HEK293 (cell line): Measurements from ENCODE around the gene RGS12.

ENCODE experiments used
- BCL6B ChIP-seq: fragments of 450-650 bp; formaldehyde crosslinking; IDR thresholded peaks from 2 replicates; pipeline ENCODE4 v1.5.1; 2017; ENCODE audit warnings: missing biosample characterization, missing genetic modification characterization
- GFI1B ChIP-seq: fragments of 450-650 bp; formaldehyde crosslinking; IDR thresholded peaks from 2 replicates; pipeline ENCODE4 v1.5.1; 2016; ENCODE audit warnings: missing biosample characterization, missing genetic modification characterization
- GLIS1 ChIP-seq: fragments of 450-650 bp; formaldehyde crosslinking; IDR thresholded peaks from 2 replicates; pipeline ENCODE4 v1.5.1; 2016; ENCODE audit warnings: missing biosample characterization, missing genetic modification characterization
- KLF8 ChIP-seq: fragments of 450-650 bp; formaldehyde crosslinking; IDR thresholded peaks from 2 replicates; pipeline ENCODE4 v1.5.1; 2016; ENCODE audit warnings: missing biosample characterization, missing genetic modification characterization
- MZF1 ChIP-seq: fragments of 450-650 bp; formaldehyde crosslinking; IDR thresholded peaks from 2 replicates; pipeline ENCODE4 v1.5.1; 2017; ENCODE audit warnings: missing biosample characterization, missing genetic modification characterization, borderline replicate concordance
- OSR2 ChIP-seq: fragments of 450-650 bp; formaldehyde crosslinking; IDR thresholded peaks from 2 replicates; pipeline ENCODE4 v1.5.1; 2016; ENCODE audit warnings: missing biosample characterization, missing genetic modification characterization
- PRDM4 ChIP-seq: fragments of 450-650 bp; formaldehyde crosslinking; IDR thresholded peaks from 2 replicates; pipeline ENCODE4 v1.5.1; 2017; ENCODE audit warnings: missing biosample characterization, missing genetic modification characterization
- YY1 ChIP-seq: fragments of 450-650 bp; formaldehyde crosslinking; IDR thresholded peaks from 2 replicates; pipeline ENCODE4 v1.5.1; 2018; ENCODE audit warnings: missing biosample characterization, missing genetic modification characterization
- ZBTB48 ChIP-seq: fragments of 450-650 bp; formaldehyde crosslinking; IDR thresholded peaks from 2 replicates; pipeline ENCODE4 v1.5.1; 2016; ENCODE audit warnings: missing biosample characterization, missing genetic modification characterization
- ZNF133 ChIP-seq: fragments of 450-650 bp; formaldehyde crosslinking; IDR thresholded peaks from 2 replicates; pipeline ENCODE4 v1.5.1; 2016; ENCODE audit warnings: missing biosample characterization, missing genetic modification characterization
- ZNF157 ChIP-seq: fragments of 450-650 bp; formaldehyde crosslinking; IDR thresholded peaks from 2 replicates; pipeline ENCODE4 v1.5.1; 2016; ENCODE audit warnings: missing biosample characterization, missing genetic modification characterization
- ZNF174 ChIP-seq: fragments of 450-650 bp; formaldehyde crosslinking; IDR thresholded peaks from 2 replicates; pipeline ENCODE4 v1.5.0; 2017; ENCODE audit warnings: missing biosample characterization, mild to moderate bottlenecking, missing genetic modification characterization
- ZNF184 ChIP-seq: fragments of 450-650 bp; IDR thresholded peaks from 2 replicates; pipeline ENCODE4 v1.5.1; 2018; ENCODE audit warnings: missing biosample characterization, mild to moderate bottlenecking, missing genetic modification characterization
- ZNF202 ChIP-seq: fragments of 450-650 bp; formaldehyde crosslinking; IDR thresholded peaks from 2 replicates; pipeline ENCODE4 v1.5.1; 2016; ENCODE audit warnings: missing biosample characterization, missing genetic modification characterization, borderline replicate concordance
- ZNF221 ChIP-seq: fragments of 450-650 bp; formaldehyde crosslinking; IDR thresholded peaks from 2 replicates; pipeline ENCODE4 v1.5.1; 2017; ENCODE audit warnings: missing biosample characterization, missing genetic modification characterization, borderline replicate concordance
- ZNF239 ChIP-seq: fragments of 450-650 bp; formaldehyde crosslinking; IDR thresholded peaks from 2 replicates; pipeline ENCODE4 v1.5.1; 2016; ENCODE audit warnings: missing biosample characterization, missing genetic modification characterization
- ZNF280C ChIP-seq: fragments of 450-650 bp; formaldehyde crosslinking; IDR thresholded peaks from 2 replicates; pipeline ENCODE4 v1.5.1; 2016; ENCODE audit warnings: missing biosample characterization, missing genetic modification characterization
- ZNF311 ChIP-seq: fragments of 450-650 bp; formaldehyde crosslinking; IDR thresholded peaks from 2 replicates; pipeline ENCODE4 v1.5.1; 2017; ENCODE audit warnings: missing biosample characterization, missing genetic modification characterization, borderline replicate concordance
- ZNF354C ChIP-seq: fragments of 450-650 bp; formaldehyde crosslinking; IDR thresholded peaks from 2 replicates; pipeline ENCODE4 v1.5.1; 2016; ENCODE audit warnings: missing biosample characterization, missing genetic modification characterization, low read depth, borderline replicate concordance
- ZNF394 ChIP-seq: fragments of 450-650 bp; formaldehyde crosslinking; IDR thresholded peaks from 2 replicates; pipeline ENCODE4 v1.5.1; 2016; ENCODE audit warnings: missing biosample characterization, missing genetic modification characterization, mild to moderate bottlenecking, moderate library complexity, borderline replicate concordance
- ZNF404 ChIP-seq: fragments of 450-650 bp; formaldehyde crosslinking; IDR thresholded peaks from 2 replicates; pipeline ENCODE4 v1.5.1; 2017; ENCODE audit warnings: missing biosample characterization, missing genetic modification characterization
- ZNF423 ChIP-seq: fragments of 450-650 bp; formaldehyde crosslinking; IDR thresholded peaks from 2 replicates; pipeline ENCODE4 v1.5.1; 2016; ENCODE audit warnings: missing biosample characterization, missing genetic modification characterization
- ZNF449 ChIP-seq: fragments of 450-650 bp; formaldehyde crosslinking; IDR thresholded peaks from 2 replicates; pipeline ENCODE4 v1.5.1; 2017; ENCODE audit warnings: missing biosample characterization, mild to moderate bottlenecking, missing genetic modification characterization, moderate library complexity
- ZNF513 ChIP-seq: fragments of 450-650 bp; IDR thresholded peaks from 2 replicates; pipeline ENCODE4 v1.5.1; 2018; ENCODE audit warnings: missing biosample characterization, missing genetic modification characterization
- ZNF585B ChIP-seq: fragments of 450-650 bp; formaldehyde crosslinking; IDR thresholded peaks from 2 replicates; pipeline ENCODE4 v1.5.1; 2016; ENCODE audit warnings: missing biosample characterization, missing genetic modification characterization
- ZNF623 ChIP-seq: fragments of 450-650 bp; formaldehyde crosslinking; IDR thresholded peaks from 2 replicates; pipeline ENCODE4 v1.5.1; 2016; ENCODE audit warnings: missing biosample characterization, missing genetic modification characterization
- ZNF654 ChIP-seq: fragments of 450-650 bp; formaldehyde crosslinking; IDR thresholded peaks from 2 replicates; pipeline ENCODE4 v1.5.1; 2016; ENCODE audit warnings: low read depth, missing biosample characterization, missing genetic modification characterization
- ZNF677 ChIP-seq: fragments of 450-650 bp; IDR thresholded peaks from 2 replicates; pipeline ENCODE4 v1.5.0; 2018; ENCODE audit warnings: missing biosample characterization, mild to moderate bottlenecking, missing genetic modification characterization, moderate library complexity
- ZNF791 ChIP-seq: fragments of 450-650 bp; formaldehyde crosslinking; IDR thresholded peaks from 2 replicates; pipeline ENCODE4 v1.5.1; 2016; ENCODE audit warnings: missing biosample characterization, missing genetic modification characterization
- ZNF837 ChIP-seq: fragments of 450-650 bp; formaldehyde crosslinking; IDR thresholded peaks from 2 replicates; pipeline ENCODE4 v1.5.1; 2016; ENCODE audit warnings: missing biosample characterization, missing genetic modification characterization
- ZXDB ChIP-seq: fragments of 450-650 bp; formaldehyde crosslinking; IDR thresholded peaks from 2 replicates; pipeline ENCODE4 v1.5.1; 2016; ENCODE audit warnings: missing biosample characterization, missing genetic modification characterization

Gene RGS12

GRCh38 chr4:3291969-3292570 lies 751 bp upstream of the RGS12 start (continued):
- no peak for TF ChIP-seq ZNF449 (tag by site-specific recombination)
- TF ChIP-seq ZNF654 (tag by site-specific recombination): no peak
- peak; percentile 70 for TF ChIP-seq ZBTB48 (tag by site-specific recombination)
- peak; percentile 46; the same call in 1 of the 2 replicates for TF ChIP-seq GLIS1 (tag by site-specific recombination)
- TF ChIP-seq ZXDB (tag by site-specific recombination): 0 out of 2 replicates have a peak, but pooled peaks have one; percentile 15
- TF ChIP-seq ZNF394 (tag by site-specific recombination): no peak
- no peak for TF ChIP-seq ZNF404 (tag by site-specific recombination)
- TF ChIP-seq ZNF354C (tag by site-specific recombination): no peak
- no peak for TF ChIP-seq ZNF239 (tag by site-specific recombination)
- TF ChIP-seq ZNF837: no peak
- no peak for TF ChIP-seq ZNF280C
- TF ChIP-seq ZNF133 (tag by site-specific recombination): no peak
- TF ChIP-seq KLF8: peak; percentile 55; the same call in 1 of the 2 replicates
- TF ChIP-seq ZNF174 (tag by site-specific recombination): no peak
- TF ChIP-seq ZNF221 (tag by site-specific recombination): no peak
- TF ChIP-seq ZNF513: no peak
- no peak for TF ChIP-seq YY1 (tag by site-specific recombination)
- no peak for TF ChIP-seq ZNF157 (tag by site-specific recombination)
- no peak for TF ChIP-seq ZNF311 (tag by site-specific recombination)
- no peak for TF ChIP-seq BCL6B (tag by site-specific recombination)
- no peak for TF ChIP-seq ZNF202 (tag by site-specific recombination)
- TF ChIP-seq MZF1 (tag by site-specific recombination): no peak
- TF ChIP-seq ZNF623 (tag by site-specific recombination): no peak
- TF ChIP-seq OSR2 (tag by site-specific recombination): no peak
- TF ChIP-seq ZNF585B (tag by site-specific recombination): no peak
- TF ChIP-seq ZNF791: no peak
- TF ChIP-seq ZNF677 (tag by site-specific recombination): no peak
- TF ChIP-seq GFI1B (tag by site-specific recombination): no peak
- TF ChIP-seq PRDM4 (tag by site-specific recombination): no peak
- no peak for TF ChIP-seq ZNF184 (tag by site-specific recombination)
- peak; percentile 75; the same call in 1 of the 2 replicates for TF ChIP-seq ZNF423 (tag by site-specific recombination)
